HG02884 (cell line): ENCODE data around the gene HES4.
"Not testable (repeated sequence)": the region's sequence is repeated elsewhere in the genome, so short reads cannot be mapped to it uniquely, and the experiment has no call there.

Experiments
- ATAC-seq: cut with Tn5 transposase; IDR thresholded peaks from one replicate; pipeline ENCODE4 v1.9.1; 2021; ENCODE audit warnings: mild to moderate bottlenecking, moderate library complexity; ENCODE audit not compliant: unreplicated experiment

Gene HES4

GRCh38 chr1:1019122-1019999 is 19.5 kb upstream of the HES4 start:
- ATAC-seq = peak; percentile 72

GRCh38 chr1:1018321-1018685 is 18.4 kb upstream of the HES4 start:
- not testable (repeated sequence) for ATAC-seq

GRCh38 chr1:1017397-1018320 is 17.8 kb upstream of the HES4 start:
- not testable (repeated sequence) for ATAC-seq

GRCh38 chr1:1014799-1015681 is 15.1 kb upstream of the HES4 start:
- ATAC-seq = no peak

- ATAC-seq = no peak
Measured at GRCh38 chr1:1013922-1014648, 14.2 kb upstream of the HES4 start.

GRCh38 chr1:1013105-1013921 is 13.4 kb upstream of the HES4 start, which contains the start of gene ISG15:
Gene ISG15, plus strand, starts transcription at chr1:1013497. Its CDS starts 77 bp downstream, at chr1:1013574.
- peak; percentile 70 for ATAC-seq

GRCh38 chr1:1012736-1013104 is 12.8 kb upstream of the HES4 start:
- peak; percentile 16 for ATAC-seq

GRCh38 chr1:1011396-1011949 is 11.6 kb upstream of the HES4 start:
- ATAC-seq = no peak

- not testable (repeated sequence) for ATAC-seq
Measured at GRCh38 chr1:1010131-1010530, 10.2 kb upstream of the HES4 start.

- no peak for ATAC-seq
Measured at GRCh38 chr1:1006305-1007159, 6.6 kb upstream of the HES4 start.

- no peak for ATAC-seq
Measured at GRCh38 chr1:1005774-1006304, 5.9 kb upstream of the HES4 start.

- no peak for ATAC-seq
Measured at GRCh38 chr1:1004780-1005697, 5.1 kb upstream of the HES4 start.

- ATAC-seq = no peak
Measured at GRCh38 chr1:1004420-1004779, 4.5 kb upstream of the HES4 start.

GRCh38 chr1:1003618-1004419 is 3.9 kb upstream of the HES4 start:
- no peak for ATAC-seq

GRCh38 chr1:1001057-1001783 is 1.3 kb upstream of the HES4 start:
- no peak for ATAC-seq
